LNCaP clone FGC (cell line): ENCODE data around the gene CCDC7.
"Not testable (repeated sequence)": the region's sequence is repeated elsewhere in the genome, so short reads cannot be mapped to it uniquely, and the experiment has no call there.

Source experiments
- DNase-seq: peaks from one replicate; pipeline ENCODE4 v3.0.0-alpha.2; 2011; ENCODE audit warnings: low read depth
- H3K4me3 ChIP-seq: 2 replicates; pipeline ENCODE4 v1.5.1; 2011; ENCODE audit warnings: mild to moderate bottlenecking, low read depth, low read length, control low read depth
- CTCF ChIP-seq: IDR thresholded peaks from 2 replicates; pipeline ENCODE4 v1.5.1; 2012; ENCODE audit warnings: mild to moderate bottlenecking; ENCODE audit not compliant: control insufficient read depth, insufficient read depth; ENCODE audit errors: extremely low read depth

CCDC7 gene

GRCh38 chr10:32911285-32912016 lies 465.5 kb downstream of the CCDC7 start:
- H3K4me3 ChIP-seq: no peak overlapping the region
- no peak for TF ChIP-seq CTCF
- DNase-seq: no peak

- not testable (repeated sequence) for DNase-seq, H3K4me3 ChIP-seq
Observed at GRCh38 chr10:32917817-32918216, 471.9 kb downstream of the CCDC7 start.

- TF ChIP-seq CTCF: no peak
- DNase-seq: no peak
- no peak overlapping the region for H3K4me3 ChIP-seq
Observed at GRCh38 chr10:32922170-32922569, 476.2 kb downstream of the CCDC7 start.

- no peak for DNase-seq
- H3K4me3 ChIP-seq: no peak overlapping the region
- TF ChIP-seq CTCF: no peak
Observed at GRCh38 chr10:32923134-32923533, 477.2 kb downstream of the CCDC7 start.

GRCh38 chr10:32923849-32924248 lies 477.9 kb downstream of the CCDC7 start:
- H3K4me3 ChIP-seq: no peak overlapping the region
- no peak for DNase-seq
- no peak for TF ChIP-seq CTCF
